IMR-90 (cell line): ENCODE measurements around the gene ARPC4.

Experiments used
- BHLHE40 ChIP-seq: fragments of 150-350 bp; IDR thresholded peaks from 2 replicates; pipeline ENCODE4 v1.6.1; 2016; ENCODE audit warnings: mild to moderate bottlenecking, low read depth, low read length
- CEBPB ChIP-seq: IDR thresholded peaks from 2 replicates; pipeline ENCODE4 v1.6.1; 2012; ENCODE audit warnings: low read depth, low read length, improper control_type of control experiment
- FOS ChIP-seq: fragments of 150-350 bp; IDR thresholded peaks from 2 replicates; pipeline ENCODE4 v1.6.1; 2016; ENCODE audit warnings: low read depth, low read length
- MAZ ChIP-seq: IDR thresholded peaks from 2 replicates; pipeline ENCODE4 v1.6.1; 2012; ENCODE audit warnings: low read depth, mild to moderate bottlenecking, low read length, improper control_type of control experiment, moderate library complexity, borderline replicate concordance
- MXI1 ChIP-seq: IDR thresholded peaks from 2 replicates; pipeline ENCODE4 v1.6.1; 2012; ENCODE audit warnings: low read depth, mild to moderate bottlenecking, low read length, moderate library complexity, borderline replicate concordance
- NFE2L2 ChIP-seq: fragments of 150-350 bp; IDR thresholded peaks from 2 replicates; pipeline ENCODE4 v1.6.1; 2016; ENCODE audit warnings: low read depth, mild to moderate bottlenecking, low read length
- POLR2A ChIP-seq: IDR thresholded peaks from 2 replicates; pipeline ENCODE4 v1.6.1; 2012; ENCODE audit warnings: mild to moderate bottlenecking, low read depth, low read length
- RAD21 ChIP-seq: IDR thresholded peaks from 2 replicates; pipeline ENCODE4 v1.6.1; 2012; ENCODE audit warnings: low read length, improper control_type of control experiment
- RCOR1 ChIP-seq: IDR thresholded peaks from 2 replicates; pipeline ENCODE4 v1.6.1; 2012; ENCODE audit warnings: mild to moderate bottlenecking, low read length, improper control_type of control experiment; ENCODE audit not compliant: insufficient replicate concordance
- RFX5 ChIP-seq: IDR thresholded peaks from 2 replicates; pipeline ENCODE4 v1.8.0; 2012; ENCODE audit warnings: low read depth, mild to moderate bottlenecking, low read length, moderate library complexity
- SMC3 ChIP-seq: fragments of 150-350 bp; IDR thresholded peaks from 2 replicates; pipeline ENCODE4 v1.6.1; 2016; ENCODE audit warnings: low read depth, mild to moderate bottlenecking, antibody characterized with exemption, low read length, moderate library complexity
- TF ChIP-seq, protein P1 (sequence below): conservative IDR thresholded peaks from 2 replicates; pipeline ENCODE4 v1.5.1; 2012; ENCODE audit warnings: mild to moderate bottlenecking, low read depth, low read length, improper control_type of control experiment
- TF ChIP-seq, protein P2 (sequence below): fragments of 150-350 bp; IDR thresholded peaks from 2 replicates; pipeline ENCODE4 v1.6.1; 2017; ENCODE audit warnings: mild to moderate bottlenecking, antibody characterized with exemption, low read length, low read depth
- TF ChIP-seq, protein P3 (sequence below): fragments of 150-350 bp; IDR thresholded peaks from 2 replicates; pipeline ENCODE4 v1.6.1; 2016; ENCODE audit warnings: low read depth, mild to moderate bottlenecking, low read length, moderate library complexity, borderline replicate concordance

DNA sequence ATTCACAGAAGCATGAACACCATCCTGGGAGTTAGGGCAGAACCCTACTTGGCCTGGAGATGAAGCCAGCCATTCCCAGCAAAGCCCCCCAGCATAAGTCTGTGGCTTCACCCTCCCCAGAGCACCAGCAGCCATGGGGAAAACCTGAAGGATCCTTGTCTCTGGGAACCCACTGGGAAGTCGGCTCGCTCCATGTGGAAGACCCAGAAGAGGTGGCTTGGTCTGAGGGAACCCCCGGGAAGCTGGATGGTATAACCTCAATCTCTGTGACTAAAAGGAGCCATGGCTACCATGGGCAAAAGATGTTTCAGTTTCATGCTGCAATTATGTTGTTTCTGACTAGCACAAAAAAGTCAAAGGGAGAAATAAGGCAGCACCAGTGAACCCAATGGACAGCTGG lies 62.7 kb downstream of the ARPC4 start:
- no peak for TF ChIP-seq POLR2A
- TF ChIP-seq, protein P1, sequence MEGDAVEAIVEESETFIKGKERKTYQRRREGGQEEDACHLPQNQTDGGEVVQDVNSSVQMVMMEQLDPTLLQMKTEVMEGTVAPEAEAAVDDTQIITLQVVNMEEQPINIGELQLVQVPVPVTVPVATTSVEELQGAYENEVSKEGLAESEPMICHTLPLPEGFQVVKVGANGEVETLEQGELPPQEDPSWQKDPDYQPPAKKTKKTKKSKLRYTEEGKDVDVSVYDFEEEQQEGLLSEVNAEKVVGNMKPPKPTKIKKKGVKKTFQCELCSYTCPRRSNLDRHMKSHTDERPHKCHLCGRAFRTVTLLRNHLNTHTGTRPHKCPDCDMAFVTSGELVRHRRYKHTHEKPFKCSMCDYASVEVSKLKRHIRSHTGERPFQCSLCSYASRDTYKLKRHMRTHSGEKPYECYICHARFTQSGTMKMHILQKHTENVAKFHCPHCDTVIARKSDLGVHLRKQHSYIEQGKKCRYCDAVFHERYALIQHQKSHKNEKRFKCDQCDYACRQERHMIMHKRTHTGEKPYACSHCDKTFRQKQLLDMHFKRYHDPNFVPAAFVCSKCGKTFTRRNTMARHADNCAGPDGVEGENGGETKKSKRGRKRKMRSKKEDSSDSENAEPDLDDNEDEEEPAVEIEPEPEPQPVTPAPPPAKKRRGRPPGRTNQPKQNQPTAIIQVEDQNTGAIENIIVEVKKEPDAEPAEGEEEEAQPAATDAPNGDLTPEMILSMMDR, result no peak
- TF ChIP-seq CEBPB, result no peak
- no peak for TF ChIP-seq SMC3
- TF ChIP-seq, protein P2, sequence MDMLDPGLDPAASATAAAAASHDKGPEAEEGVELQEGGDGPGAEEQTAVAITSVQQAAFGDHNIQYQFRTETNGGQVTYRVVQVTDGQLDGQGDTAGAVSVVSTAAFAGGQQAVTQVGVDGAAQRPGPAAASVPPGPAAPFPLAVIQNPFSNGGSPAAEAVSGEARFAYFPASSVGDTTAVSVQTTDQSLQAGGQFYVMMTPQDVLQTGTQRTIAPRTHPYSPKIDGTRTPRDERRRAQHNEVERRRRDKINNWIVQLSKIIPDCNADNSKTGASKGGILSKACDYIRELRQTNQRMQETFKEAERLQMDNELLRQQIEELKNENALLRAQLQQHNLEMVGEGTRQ, result no peak
- no peak for TF ChIP-seq RAD21
- no peak for TF ChIP-seq RCOR1
- no peak for TF ChIP-seq RFX5
- TF ChIP-seq, protein P3, sequence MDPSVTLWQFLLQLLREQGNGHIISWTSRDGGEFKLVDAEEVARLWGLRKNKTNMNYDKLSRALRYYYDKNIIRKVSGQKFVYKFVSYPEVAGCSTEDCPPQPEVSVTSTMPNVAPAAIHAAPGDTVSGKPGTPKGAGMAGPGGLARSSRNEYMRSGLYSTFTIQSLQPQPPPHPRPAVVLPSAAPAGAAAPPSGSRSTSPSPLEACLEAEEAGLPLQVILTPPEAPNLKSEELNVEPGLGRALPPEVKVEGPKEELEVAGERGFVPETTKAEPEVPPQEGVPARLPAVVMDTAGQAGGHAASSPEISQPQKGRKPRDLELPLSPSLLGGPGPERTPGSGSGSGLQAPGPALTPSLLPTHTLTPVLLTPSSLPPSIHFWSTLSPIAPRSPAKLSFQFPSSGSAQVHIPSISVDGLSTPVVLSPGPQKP, result no peak
- TF ChIP-seq FOS, result no peak
- TF ChIP-seq NFE2L2, result no peak
- no peak for TF ChIP-seq BHLHE40
- TF ChIP-seq MAZ, result no peak
- no peak for TF ChIP-seq MXI1
